ENCODE results near the gene PIK3C3. TPM values are rescaled to one million over a fixed set of nuclear protein-coding genes. Genes with fewer than 3 reads are reported as not detected.

PIK3C3 gene
- polyA plus RNA-seq, 1 donor from 2014 or later = 42.9 TPM

DNA sequence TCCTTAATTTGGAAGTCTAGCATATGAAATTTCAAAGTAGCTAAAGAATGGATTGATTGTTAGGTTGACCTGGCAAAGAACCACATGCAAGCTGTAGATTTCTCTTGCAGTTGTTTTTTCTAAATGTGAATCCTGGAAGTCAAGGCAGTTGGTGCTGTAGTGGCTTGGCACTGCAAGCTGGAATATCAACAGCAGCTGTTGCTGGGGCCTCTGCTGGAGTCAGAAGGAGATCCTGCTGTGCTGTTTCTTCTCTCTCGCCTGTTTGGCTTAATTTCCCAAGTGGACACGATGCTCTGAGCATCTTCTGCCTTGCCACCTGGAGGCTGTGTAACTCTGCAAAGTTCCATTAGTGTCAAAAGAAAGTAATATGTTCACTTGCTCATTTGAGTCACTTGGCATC lies 12.6 kb downstream of the PIK3C3 start:
- peaks cover 14% of the 10 kb centered on the region for H3K36me3 ChIP-seq (ENCODE audit: insufficient read depth, low read length)

DNA sequence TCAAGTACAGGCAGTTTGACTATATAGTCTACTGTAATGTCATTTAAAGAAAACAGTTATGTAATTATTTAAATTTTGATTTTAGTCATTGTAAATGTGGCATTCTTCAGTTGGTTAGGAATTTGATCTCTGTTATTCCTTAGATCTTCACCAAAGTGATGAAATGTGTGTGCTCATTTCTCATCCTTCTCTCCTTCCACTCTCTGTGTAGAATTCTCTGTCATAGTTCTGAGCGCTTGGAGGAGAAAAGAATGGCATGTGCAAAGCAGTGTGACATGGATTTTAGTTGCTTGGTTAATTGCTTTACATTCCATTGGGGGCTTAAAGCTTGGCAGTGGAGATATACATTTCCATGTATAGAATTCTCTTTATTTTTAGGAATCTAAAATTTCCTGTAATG lies 14.8 kb downstream of the PIK3C3 start:
- H3F3A ChIP-seq (ENCODE audit: insufficient read depth, low read length, poor library complexity, severe bottlenecking) = no peaks in the 10 kb centered on the region
- no peak overlapping the region for H3K9ac ChIP-seq (ENCODE audit: low read length)
- no peak for TF ChIP-seq MXI1 (conservative IDR thresholded peaks at IDR 0.05; ENCODE audit: poor library complexity, severe bottlenecking)
- no peak overlapping the region for H3K4me2 ChIP-seq (ENCODE audit: low read length)
- no peaks in the 10 kb centered on the region for H3K27me3 ChIP-seq (ENCODE audit: insufficient read depth, low read depth, low read length)
- H3K9me3 ChIP-seq (ENCODE audit: low read length) = no peaks in the 10 kb centered on the region
- H2AFZ ChIP-seq (ENCODE audit: low read depth, low read length) = no peak overlapping the region
- no peaks in the 10 kb centered on the region for H4K20me1 ChIP-seq (ENCODE audit: insufficient read depth)
- peaks cover 4% of the 10 kb centered on the region for H3K79me2 ChIP-seq (replicated peaks; ENCODE audit: insufficient read depth, low read length)
- peaks cover 13% of the 10 kb centered on the region for H3K36me3 ChIP-seq (ENCODE audit: insufficient read depth, low read length)
- H3K9me2 ChIP-seq (ENCODE audit: insufficient read depth, low read length) = no peaks in the 10 kb centered on the region
- no peak overlapping the region for H3K4me3 ChIP-seq (ENCODE audit: low read length)
- H3K27ac ChIP-seq (ENCODE audit: low read length) = no peak overlapping the region

More for the DNA sequence above, 12.6 kb downstream of the PIK3C3 start:
- H3K4me3 ChIP-seq (ENCODE audit: low read length) = no peak overlapping the region
- no peak for TF ChIP-seq POLR2AphosphoS5 (IDR thresholded peaks at IDR 0.05)
- TF ChIP-seq MXI1 (conservative IDR thresholded peaks at IDR 0.05; ENCODE audit: poor library complexity, severe bottlenecking) = no peak
- no peak for TF ChIP-seq CTCF (IDR thresholded peaks at IDR 0.05; ENCODE audit: poor library complexity, severe bottlenecking)
- no peak for TF ChIP-seq SMC3 (conservative IDR thresholded peaks at IDR 0.05; ENCODE audit: poor library complexity)
- TF ChIP-seq EZH2 (IDR thresholded peaks at IDR 0.05; ENCODE audit: borderline replicate concordance, insufficient read depth, low read length, poor library complexity, severe bottlenecking) = no peak
- TF ChIP-seq, protein P1, sequence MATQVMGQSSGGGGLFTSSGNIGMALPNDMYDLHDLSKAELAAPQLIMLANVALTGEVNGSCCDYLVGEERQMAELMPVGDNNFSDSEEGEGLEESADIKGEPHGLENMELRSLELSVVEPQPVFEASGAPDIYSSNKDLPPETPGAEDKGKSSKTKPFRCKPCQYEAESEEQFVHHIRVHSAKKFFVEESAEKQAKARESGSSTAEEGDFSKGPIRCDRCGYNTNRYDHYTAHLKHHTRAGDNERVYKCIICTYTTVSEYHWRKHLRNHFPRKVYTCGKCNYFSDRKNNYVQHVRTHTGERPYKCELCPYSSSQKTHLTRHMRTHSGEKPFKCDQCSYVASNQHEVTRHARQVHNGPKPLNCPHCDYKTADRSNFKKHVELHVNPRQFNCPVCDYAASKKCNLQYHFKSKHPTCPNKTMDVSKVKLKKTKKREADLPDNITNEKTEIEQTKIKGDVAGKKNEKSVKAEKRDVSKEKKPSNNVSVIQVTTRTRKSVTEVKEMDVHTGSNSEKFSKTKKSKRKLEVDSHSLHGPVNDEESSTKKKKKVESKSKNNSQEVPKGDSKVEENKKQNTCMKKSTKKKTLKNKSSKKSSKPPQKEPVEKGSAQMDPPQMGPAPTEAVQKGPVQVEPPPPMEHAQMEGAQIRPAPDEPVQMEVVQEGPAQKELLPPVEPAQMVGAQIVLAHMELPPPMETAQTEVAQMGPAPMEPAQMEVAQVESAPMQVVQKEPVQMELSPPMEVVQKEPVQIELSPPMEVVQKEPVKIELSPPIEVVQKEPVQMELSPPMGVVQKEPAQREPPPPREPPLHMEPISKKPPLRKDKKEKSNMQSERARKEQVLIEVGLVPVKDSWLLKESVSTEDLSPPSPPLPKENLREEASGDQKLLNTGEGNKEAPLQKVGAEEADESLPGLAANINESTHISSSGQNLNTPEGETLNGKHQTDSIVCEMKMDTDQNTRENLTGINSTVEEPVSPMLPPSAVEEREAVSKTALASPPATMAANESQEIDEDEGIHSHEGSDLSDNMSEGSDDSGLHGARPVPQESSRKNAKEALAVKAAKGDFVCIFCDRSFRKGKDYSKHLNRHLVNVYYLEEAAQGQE (IDR thresholded peaks at IDR 0.05; ENCODE audit: borderline replicate concordance) = no peak
- TF ChIP-seq RAD21 (conservative IDR thresholded peaks at IDR 0.05) = no peak
- TF ChIP-seq TAF1 (IDR thresholded peaks at IDR 0.05; ENCODE audit: low read depth) = no peak
- H3K4me2 ChIP-seq (ENCODE audit: low read length) = no peak overlapping the region
- H3K9me2 ChIP-seq (ENCODE audit: insufficient read depth, low read length) = no peaks in the 10 kb centered on the region
- H3K9ac ChIP-seq (ENCODE audit: low read length) = no peak overlapping the region
- no peaks in the 10 kb centered on the region for H3K27me3 ChIP-seq (ENCODE audit: insufficient read depth, low read depth, low read length)
- no peaks in the 10 kb centered on the region for H3F3A ChIP-seq (ENCODE audit: insufficient read depth, low read length, poor library complexity, severe bottlenecking)
- H3K79me2 ChIP-seq (replicated peaks; ENCODE audit: insufficient read depth, low read length) = peaks cover 4% of the 10 kb centered on the region
- no peaks in the 10 kb centered on the region for H3K9me3 ChIP-seq (ENCODE audit: low read length)
- H4K20me1 ChIP-seq (ENCODE audit: insufficient read depth) = no peaks in the 10 kb centered on the region
- H2AFZ ChIP-seq (ENCODE audit: low read depth, low read length) = no peak overlapping the region
- H3K27ac ChIP-seq (ENCODE audit: low read length) = no peak overlapping the region

Data from neural cell (in vitro differentiated cells).